Putamen (tissue), 1 donor: ENCODE data around the gene PRCP.
"Not testable (repeated sequence)": the region's sequence is repeated elsewhere in the genome, so short reads cannot be mapped to it uniquely, and the experiment has no call there.

Source experiments
- DNase-seq: peaks from one replicate; pipeline ENCODE4 v3.0.0-alpha.2; 2016; ENCODE audit warnings: low spot score

The PRCP gene

DNA sequence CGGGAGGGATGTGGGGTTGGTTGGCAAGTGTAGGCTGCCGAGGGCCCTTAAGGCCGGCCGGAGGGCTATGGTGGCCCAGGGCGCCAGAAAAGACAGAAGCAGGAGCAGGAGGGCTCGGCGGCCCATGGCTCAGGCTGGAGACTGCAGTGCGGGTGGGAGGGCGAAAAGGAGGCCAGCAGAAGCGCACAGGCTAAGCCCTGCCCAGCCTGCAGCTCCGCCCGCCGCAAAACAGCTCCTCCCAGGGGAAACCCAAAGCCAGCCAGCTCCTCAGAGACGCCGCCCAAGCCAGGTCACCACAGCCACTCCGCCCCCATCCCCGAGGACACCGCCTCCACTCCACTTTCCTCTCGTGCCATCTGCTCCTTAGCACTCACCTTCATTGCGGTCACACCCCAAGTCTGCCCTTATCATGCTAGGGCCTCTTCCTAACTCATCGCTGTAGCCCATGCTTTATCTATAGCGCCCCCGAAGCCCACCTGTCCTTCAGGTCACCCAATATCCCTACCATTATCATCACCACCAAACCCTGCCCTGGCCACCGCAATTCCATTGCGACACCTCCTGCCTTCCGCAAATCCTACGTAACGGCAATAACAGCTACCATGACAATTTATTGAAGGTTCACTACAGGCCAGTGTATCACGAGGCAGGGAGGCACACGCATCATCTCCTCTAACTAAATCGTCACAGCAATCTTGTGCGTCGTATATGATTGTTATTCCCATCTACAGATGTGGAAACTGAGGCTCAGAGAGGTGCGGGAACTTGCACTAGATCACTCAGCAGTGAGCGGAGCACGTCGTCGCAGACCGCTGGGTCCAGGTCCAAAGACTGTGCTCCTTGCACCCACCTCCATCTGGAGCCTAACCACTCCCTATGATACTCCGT, at the start of gene PRCP:
PRCP (minus strand) TSS at position 154 of the 888 bp plus-strand sequence; CDS start at position 126, 28 bp downstream.
- DNase-seq, result peak; percentile 85

DNA sequence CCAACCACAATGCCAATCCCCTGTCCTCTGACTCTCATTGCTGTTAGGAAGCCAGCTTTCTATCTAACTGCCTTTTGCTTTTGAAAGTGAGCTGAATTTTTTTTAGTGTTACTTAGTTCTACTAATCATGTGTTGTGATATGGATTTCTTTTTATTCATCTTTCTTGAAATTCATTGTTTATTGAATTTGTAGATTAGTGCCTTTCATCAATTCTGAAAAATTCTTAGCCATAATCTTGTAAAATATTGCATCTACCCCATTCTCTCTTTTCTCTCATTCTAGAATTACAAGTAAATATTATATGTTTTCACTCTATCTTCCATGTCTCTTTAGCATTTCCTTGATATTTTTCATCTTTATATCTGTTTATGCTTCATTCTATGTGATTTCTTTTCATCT, 49.1 kb upstream of the PRCP start:
- DNase-seq, result no peak

DNA sequence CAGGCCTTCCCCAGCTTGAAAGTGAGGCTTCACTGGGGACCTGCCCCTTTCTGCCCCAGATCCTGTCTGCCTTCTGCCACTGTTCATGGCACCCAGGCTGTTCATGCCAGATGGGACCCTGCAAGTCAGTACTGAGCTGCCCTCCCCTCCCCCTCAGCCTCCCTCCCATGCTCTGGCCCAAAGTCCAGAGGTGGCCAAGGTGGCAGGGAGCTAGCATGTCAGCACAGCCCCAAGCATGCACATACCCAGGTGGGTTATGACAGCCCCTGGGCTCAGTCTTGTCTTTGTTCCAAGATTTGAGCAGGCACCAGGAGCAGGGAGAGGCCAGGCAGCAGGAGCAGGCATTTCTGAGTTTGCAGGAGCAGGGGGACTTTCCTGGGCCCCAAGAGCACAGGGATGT, 45.5 kb upstream of the PRCP start:
- DNase-seq, result no peak

DNA sequence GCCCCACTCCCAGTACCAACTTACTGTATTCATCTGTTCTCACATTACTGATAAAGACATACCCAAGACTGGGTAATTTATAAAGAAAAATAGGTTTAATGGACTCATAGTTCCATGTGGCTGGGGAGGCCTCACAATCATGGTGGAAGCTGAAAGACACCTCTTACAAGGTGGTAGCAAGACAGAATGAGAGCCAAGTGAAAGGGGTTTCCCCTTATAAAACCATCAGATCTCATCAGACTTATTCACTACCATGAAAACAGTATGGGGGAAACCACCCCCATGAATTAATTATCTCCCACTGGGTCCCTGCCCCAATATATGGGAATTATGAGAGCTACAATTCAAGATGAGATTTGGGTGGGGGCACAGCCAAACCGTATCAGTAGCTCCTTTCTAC, 44.8 kb upstream of the PRCP start:
- not testable (repeated sequence) for DNase-seq

DNA sequence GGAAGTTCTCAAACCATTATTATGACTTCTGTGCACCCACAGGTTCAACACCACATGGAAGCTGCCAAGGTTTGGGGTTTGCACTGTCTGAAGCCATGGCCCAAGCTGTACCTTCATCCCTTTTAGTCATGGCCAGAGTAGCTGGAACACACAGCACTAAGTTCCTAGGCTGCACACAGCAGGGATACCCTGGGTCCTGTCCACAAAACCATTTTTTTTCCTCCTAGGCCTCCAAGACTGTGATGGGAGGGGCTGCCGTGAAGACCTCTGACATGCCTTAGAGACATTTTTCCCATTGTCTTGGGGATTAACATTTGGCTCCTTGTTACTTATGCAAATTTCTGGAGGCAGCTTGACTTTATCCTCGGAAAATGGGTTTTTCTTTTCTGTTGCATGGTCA, 44.0 kb upstream of the PRCP start:
- no peak for DNase-seq

DNA sequence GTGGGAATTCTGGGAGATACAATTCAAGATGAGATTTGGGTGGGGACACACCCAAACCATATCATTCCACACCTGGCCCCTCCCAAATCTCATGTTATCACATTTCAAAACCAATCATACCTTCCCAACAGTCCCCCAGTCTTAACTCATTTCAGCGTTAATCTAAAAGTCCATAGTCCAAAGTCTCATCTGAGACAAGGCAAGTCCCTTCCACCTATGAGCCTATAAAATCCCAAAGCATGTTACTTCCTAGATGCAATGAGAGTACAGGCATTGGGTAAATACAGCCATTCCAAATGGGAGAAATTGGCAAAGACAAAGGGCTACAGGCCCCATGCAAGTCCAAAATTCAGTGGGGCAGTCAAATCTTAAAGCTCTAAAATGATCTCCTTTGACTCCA, 43.2 kb upstream of the PRCP start:
- not testable (repeated sequence) for DNase-seq

DNA sequence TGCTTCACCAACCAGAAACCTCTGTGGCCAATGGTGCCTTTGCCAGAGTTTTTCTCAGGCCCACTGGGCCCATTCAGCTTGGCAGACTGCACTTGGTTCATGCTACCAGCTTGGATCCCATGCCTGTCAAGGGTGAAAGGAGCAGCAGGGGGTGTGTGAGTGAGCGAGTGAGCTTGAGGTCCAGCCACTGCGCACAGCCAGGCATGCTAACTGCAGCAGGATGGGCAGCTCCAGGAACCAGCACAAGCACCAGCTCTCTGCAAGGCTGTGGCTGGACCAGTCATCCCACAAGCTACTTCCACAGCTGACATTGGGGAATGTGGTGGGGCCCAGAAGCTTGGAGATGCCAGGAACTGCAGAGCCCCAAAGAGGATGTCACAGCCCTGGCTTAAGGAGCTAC, 42.1 kb upstream of the PRCP start:
- no peak for DNase-seq

DNA sequence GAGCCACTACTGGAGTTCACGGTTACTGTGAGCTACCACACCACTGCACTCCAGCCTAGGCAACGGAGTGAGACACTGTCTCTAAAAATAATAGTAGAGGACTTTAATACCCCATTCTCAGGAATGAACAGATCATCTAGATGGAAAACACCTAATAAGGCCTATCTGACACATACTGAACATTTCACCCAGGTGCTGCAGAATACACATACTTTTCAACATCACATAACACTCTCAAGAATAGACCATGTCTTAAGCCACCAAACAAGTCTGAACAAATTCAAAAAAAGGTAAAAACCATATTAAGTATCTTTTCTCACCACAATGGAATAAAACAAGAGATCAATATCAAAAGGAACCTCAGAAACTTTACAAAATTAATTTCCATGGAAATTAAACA, 39.2 kb upstream of the PRCP start:
- no peak for DNase-seq

DNA sequence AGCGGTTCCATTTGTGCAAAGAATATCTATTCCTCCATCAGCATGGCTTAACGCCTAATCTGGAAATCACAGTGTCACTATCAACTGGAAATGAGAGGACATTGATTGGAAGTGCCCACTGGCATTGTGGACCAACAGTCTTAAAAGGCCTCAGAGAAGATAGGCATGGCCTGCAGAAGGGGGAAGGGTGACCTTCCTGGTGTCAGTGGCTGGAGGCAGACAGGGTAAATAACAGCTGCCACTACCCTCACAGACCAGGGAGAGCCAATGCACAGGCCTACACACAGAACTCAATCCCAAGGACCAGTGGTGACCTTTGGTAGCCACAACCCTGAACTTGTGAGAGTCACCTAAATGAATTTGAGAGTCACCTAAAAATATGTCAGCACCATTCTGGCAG, 37.3 kb upstream of the PRCP start:
- DNase-seq, result no peak

DNA sequence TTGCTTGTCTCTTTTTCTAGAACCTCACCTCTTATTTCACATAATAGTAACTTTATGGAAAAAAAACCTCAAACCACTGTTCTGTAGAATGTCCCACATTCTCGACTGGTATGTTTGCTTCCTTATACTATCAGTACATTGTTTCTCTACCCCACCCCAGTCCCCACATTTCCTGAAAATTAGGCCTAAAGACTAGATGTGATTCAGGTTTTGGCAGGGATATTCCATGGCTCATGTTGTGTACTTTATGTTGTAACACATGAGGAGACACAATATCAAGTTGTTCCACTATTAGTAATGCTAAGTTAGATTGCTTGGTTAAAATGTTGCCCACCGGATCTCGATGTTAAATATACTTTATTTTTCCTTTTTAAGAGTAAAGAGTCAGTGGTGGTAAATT, 36.0 kb upstream of the PRCP start:
- no peak for DNase-seq

DNA sequence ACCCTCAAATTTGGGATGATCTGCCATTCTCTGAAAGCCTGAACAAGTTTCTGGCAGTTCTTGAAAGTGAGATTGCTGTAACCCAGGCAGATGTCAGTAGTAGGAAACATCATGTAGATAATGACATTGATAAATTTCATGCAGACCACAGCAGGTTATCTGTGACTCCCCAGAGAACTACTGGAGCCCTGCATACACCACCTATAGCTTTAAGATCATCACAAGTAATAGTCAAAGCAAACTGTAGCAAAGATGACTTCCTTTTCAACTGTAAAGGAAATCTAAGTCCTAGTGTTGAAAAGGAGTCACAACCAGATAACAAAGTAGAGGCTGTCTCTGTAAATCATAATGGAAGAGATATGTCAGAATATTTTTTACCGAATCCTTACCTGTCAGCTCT, 32.3 kb upstream of the PRCP start:
- DNase-seq, result no peak

DNA sequence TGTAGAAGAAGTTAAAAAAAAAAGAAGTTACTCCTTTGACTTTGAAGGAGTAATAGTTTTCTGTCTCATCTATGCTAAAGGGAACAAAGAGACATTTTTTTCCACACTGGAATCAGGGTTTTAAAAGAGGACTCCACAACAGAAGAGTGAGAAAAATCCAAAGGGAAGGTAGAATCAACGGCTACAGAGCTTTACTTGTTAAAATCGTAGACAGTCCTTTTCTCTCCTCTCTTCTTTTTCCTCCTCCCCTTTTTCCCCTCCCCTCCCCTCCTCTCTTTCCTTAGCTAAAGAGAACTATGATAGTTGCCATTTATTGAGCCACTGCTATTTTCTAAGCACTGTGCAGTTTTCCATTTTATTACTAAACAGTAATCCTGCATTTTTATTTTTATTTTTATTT, 30.5 kb upstream of the PRCP start:
- DNase-seq, result no peak

DNA sequence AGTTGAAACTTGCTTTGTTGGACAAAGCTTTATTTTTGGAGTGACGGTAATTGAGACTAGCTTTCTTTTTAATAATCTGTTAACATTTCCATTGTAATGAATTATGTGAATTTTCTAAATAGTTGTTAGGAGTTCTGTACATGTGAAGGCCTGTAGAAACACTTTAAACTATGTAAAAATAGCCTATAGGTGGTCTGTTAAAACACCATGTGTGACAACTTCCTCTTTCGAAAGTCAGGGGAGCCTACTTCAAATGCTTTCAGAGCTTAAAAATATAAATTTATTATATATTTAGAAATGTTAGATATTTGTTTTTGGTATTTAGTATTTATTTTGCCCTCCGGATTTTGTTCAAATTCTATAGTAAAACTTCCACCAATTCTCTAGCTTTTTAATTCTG, 30.0 kb upstream of the PRCP start:
- no peak for DNase-seq

DNA sequence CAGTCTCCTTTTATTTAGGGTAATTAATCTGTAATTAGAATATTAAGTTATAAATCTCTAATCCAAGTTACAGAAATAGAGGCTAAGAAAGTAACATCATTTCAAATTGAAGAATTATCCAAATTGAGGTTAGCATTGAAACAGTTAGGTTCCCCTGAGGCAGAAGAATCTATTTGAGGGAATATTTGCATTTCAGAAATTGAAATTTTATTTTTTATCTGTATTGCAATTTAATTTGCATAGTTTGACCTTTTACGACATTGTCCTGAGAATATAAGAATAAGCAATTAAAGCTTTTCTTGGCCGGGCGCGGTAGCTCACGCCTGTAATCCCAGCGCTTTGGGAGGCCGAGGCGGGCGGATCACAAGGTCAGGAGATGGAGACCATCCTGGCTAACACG, 28.9 kb upstream of the PRCP start:
- DNase-seq, result no peak

DNA sequence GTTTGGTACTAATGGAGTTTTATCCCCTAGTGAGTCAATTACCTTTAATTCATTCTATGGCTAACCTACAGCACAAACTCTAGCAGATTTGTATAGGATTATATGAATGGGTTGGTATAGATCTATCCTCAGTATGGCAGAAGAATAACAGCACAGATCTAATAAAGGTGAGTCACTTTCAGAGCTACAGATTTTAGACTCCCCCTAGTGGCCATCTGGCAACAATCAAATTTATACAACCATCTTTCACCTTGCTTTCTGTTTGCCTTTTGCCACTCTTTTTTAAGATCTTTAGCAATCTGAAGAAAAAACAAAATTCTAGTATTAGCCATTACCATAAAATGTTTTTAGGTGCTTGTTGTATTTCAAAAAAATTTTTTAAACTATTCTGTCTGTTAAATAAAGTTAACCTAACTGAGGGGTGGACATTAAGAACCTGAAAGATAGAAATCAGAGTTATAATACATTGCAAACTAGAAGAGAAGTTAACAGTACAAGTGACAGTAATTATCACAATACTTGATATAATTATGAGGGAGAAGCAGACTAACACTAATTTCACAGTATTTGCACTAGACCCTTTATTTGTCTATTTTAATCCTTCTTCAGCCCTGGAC, 27.1 kb upstream of the PRCP start:
- peak; percentile 38 for DNase-seq

DNA sequence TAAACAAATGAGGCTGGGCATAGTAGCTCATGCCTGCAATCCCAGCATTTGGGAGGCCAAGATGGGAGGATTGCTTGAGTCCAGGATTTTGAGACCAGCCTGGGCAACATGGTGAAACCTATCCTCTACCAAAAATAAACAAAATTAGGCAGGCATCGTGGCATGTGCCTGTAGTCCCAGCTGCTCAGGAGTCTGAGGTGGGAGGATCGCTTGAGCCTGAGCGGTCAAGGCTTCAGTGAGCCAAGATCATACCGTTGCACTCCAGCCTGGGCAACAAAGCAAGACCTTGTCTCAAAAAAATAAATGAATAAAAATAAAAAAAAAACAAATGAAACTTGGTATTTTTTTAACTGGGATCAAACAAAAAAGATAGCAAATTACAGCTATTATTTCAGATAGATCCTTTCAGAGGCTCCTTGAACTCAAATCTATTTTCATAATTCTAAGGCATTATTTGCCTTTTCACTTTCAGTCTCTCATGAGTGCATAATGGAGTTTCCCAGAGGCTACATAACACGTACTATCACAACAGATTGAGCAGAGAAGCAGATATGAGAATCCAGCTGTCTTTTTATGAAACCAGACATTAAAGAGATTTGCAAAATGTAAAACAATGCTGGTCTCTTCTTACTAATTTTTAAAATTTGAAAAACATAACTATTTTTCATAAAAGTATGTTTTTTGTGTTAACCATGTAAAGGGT, 24.4 kb upstream of the PRCP start:
- DNase-seq, result no peak

DNA sequence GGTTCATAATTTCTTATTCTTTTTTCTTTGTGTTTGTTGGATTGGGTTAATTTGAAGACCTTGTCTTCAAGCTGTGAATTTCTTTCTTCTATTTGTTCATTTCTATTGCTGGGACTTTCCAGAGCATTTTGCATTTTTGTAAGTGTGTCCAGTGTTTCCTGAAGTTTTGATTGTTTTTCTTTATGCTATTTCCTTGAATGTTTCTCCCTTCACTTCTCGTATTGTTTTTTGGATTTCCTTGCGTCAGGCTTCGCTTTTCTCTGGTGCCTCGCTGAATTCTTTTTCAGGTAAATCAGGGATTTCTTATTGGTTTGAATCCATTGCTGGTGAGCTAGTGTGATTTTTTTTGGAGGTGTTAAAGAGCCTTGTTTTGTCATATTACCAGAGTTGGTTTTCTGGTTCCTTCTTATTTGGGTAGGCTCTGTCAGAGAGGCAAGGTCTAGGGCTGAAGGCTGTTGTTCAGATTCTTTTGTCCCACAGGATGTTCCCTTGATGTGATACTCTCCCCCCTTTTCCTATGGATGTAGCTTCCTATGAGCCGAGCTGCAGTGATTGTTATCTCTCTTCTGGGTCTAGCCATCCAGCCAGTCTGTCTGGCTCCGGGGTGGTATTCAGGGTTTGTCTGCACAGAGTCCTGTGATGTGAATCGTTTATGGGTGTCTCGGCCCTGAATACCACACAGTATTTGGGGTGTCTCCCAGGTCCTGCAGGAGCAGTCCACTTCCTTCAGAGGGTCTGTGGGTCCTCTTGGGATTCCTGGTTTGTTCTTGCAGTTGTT, 22.4 kb upstream of the PRCP start:
- DNase-seq, result not testable (repeated sequence)

DNA sequence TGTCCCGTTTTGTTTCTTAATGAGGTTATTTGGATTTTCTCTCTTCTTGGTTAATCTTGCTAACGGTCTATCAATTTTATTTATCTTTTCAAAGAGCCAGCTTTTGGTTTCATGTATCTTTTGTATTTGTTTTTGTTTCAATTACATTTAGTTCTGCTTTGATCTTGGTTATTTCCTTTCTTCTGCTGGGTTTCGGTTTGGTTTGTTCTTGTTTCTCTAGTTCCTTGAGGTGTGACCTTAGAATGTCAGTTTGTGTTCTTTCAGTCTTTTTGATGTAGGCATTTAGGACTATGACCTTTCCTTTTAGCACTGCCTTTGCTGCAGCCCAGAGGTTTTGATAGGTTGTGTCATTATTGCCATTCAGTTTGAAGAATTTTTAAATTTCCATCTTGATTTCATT, 20.0 kb upstream of the PRCP start:
- DNase-seq, result not testable (repeated sequence)

DNA sequence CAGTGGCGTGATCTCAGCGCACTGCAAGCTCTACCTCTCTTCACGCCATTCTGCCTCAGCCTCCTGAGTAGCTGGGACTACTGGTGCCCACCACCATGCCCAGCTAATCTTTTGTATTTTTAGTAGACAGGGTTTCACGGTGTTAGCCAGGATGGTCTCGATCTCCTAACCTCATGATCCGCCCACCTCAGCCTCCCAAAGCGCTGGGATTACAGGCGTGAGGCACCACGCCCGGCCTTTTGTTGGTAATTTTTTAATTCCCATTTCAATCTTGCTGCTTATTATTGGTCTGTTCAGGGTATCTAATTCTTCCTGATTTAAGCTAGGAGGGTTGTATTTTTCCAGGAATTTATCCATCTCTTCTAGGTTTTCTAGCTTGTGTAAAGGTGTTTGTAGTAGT, 19.6 kb upstream of the PRCP start:
- not testable (repeated sequence) for DNase-seq

DNA sequence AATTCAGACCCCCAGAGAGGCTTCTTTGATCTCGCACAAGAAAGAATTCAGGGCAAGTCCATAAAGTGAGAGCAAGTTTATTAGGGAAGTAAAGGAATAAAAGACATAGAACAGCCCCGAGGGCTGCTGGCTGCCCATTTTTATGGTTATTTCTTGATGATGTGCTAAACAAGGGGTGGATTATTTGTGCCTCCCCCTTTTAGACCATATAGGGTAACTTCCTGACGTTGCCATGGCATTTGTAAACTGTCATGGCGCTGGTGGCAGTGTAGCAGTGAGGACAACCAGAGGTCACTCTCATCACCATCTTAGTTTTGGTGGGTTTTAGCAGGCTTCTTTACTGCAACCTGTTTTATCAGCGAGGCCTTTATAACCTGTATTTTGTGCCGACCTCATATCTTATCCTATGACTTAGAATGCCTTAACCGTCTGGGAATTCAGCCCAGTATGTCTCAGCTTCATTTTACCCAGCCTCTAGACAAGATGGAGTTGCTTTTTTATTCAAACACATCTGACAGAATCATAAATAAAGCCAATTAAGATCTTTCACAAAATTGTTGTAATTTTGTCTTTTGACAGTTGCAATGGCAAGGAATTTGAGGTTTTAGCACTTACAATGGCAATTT, 8.9 kb upstream of the PRCP start:
- no peak for DNase-seq

DNA sequence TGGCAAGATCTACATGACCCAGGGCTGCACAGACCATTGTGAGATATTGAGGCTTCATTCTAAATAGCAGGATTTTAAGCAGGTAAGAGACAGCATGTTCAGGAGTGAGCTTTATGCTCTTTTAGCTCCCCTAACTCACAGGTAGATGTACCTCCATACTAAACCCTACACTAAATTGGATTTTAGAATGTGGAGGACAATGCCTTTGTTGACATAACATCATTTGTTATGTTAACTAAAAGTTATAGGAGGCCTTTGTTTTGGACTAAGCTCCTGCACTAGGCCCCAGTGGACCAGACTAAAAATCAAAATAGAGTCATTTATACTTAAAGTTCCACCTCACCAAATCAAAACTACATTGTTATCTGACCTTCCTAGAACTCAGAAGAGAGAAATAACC, 8.1 kb upstream of the PRCP start:
- no peak for DNase-seq

DNA sequence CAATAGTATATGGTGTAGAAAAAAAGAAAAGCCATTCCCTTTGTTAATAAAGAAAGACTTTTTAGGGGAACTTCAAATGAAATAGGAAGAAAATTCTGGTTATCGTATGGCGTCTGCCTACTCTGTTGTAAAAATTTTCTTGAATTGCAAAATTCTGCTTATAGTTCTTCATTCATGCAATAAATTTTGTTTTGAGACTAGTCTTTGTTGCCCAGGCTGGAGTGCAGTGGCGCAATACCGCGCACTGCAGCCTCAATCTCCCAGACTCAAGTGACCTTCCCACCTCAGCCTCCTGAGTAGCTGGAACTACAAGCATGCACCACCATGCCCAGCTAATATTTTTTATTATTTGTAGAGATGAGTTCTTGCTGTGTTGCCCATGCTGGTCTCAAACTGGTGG, 7.1 kb upstream of the PRCP start:
- no peak for DNase-seq
